ENCODE data around the gene EID2. TPM values are rescaled to one million over a fixed set of nuclear protein-coding genes. Genes with fewer than 3 reads are reported as not detected.

EID2 gene
- polyA plus RNA-seq, 1 donor (not counting 4 experiments of a cell fraction or from before 2014, with no cell fraction given), result 12.9 TPM

DNA sequence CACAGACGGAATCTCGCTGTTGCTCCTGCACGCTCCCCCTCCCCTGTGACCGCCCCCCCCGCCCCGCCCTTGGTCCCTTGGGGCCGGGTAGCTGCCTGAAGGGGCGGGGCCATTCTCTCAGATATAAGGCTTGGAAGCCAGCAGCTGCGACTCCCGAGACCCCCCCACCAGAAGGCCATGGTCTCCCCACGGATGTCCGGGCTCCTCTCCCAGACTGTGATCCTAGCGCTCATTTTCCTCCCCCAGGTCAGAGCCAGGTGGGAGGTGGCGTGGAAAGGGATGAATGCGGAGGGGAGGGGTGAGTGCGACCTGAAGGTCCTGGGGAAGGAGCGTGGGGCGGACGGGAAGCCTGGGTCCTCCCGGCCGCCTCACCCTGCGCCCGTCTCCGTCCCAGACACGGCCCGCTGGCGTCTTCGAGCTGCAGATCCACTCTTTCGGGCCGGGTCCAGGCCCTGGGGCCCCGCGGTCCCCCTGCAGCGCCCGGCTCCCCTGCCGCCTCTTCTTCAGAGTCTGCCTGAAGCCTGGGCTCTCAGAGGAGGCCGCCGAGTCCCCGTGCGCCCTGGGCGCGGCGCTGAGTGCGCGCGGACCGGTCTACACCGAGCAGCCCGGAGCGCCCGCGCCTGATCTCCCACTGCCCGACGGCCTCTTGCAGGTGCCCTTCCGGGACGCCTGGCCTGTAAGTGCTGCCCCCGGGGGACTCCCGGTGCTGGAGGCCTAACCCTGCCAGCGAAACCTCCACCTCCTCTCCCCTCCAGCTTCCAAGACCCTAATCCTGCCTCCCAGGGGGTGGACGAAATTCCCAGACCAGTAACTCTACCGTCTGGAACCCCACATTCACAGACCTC is 40.9 kb downstream of the EID2 start, which contains the start of gene DLL3:
TSS of gene DLL3 (plus strand) at position 150 of the 845 bp plus-strand sequence. CDS start at position 178, 28 bp downstream.
- dilution Hi-C loops (cut with MboI; ENCODE audit: extremely low pct_ligation_motif_present, low sequenced_read_pairs), result no loop called here
- Histone ChIP-seq H3K4me3 (ENCODE audit: control insufficient read depth in 2 of 3, extremely low read depth in 1 of 3, insufficient read depth in 2 of 3, low read depth in 1 of 3, low read length in 3 of 3) (peak within 1 kb of the TSS in 1 of 3 experiments; percentile 33), H3K4me2 (ENCODE audit: control insufficient read depth, extremely low read depth, insufficient read depth, low read depth, low read length) (peak within 1 kb of the TSS; percentile 79), H3K9me1 (ENCODE audit: control insufficient read depth, extremely low read depth, insufficient read depth, low read length) (no peaks in the 10 kb centered on the region), H3K27ac (ENCODE audit: control insufficient read depth, insufficient read depth, low read length) (no peak within 1 kb of the TSS), H3K27me3 (ENCODE audit: control insufficient read depth, extremely low read depth, insufficient read depth, low read length) (peaks cover 48% of the 10 kb centered on the region), H3K79me2 (ENCODE audit: control insufficient read depth, insufficient read depth, low read length) (no peaks in the 10 kb centered on the region), H2AFZ (ENCODE audit: control insufficient read depth, low read length) (peak within 1 kb of the TSS; percentile 49), H3K9me3 (ENCODE audit: control insufficient read depth, low read depth, low read length) (no peaks in the 10 kb centered on the region), H3K9ac (ENCODE audit: control insufficient read depth, extremely low read depth, insufficient read depth, low read length) (no peak within 1 kb of the TSS), H3K36me3 (ENCODE audit: control insufficient read depth in 2 of 2, extremely low read depth in 1 of 2, insufficient read depth in 2 of 2, low read length in 2 of 2) (no peaks in the 10 kb centered on the region), H3K4me1 (ENCODE audit: control insufficient read depth, extremely low read depth, insufficient read depth, low read length) (peaks cover 6% of the 10 kb centered on the region), H4K20me1 (ENCODE audit: control insufficient read depth, extremely low read depth, insufficient read depth, low read length) (no peaks in the 10 kb centered on the region)
- DNase-seq (ENCODE audit: low read depth, low spot score) (no peak), FAIRE-seq (no peak)
- TF ChIP-seq CTCF (optimal IDR thresholded peaks at IDR 0.05 in 1 of 3, IDR thresholded peaks at IDR 0.05 in 1 of 3, conservative IDR thresholded peaks at IDR 0.05 in 1 of 3; ENCODE audit: extremely low read depth in 1 of 3, insufficient read depth in 2 of 3, low read length in 3 of 3), result no peak
- TF ChIP-seq EZH2 (IDR thresholded peaks at IDR 0.05; ENCODE audit: low read length), result peak; percentile 73

- Histone ChIP-seq H2AFZ (ENCODE audit: control insufficient read depth, low read length) (peak overlapping the region; percentile 49), H3K4me1 (ENCODE audit: control insufficient read depth, extremely low read depth, insufficient read depth, low read length) (peaks cover 6% of the 10 kb centered on the region), H3K4me3 (ENCODE audit: control insufficient read depth in 2 of 3, extremely low read depth in 1 of 3, insufficient read depth in 2 of 3, low read depth in 1 of 3, low read length in 3 of 3) (peak overlapping the region in 1 of 3 experiments; percentile 33), H3K9me3 (ENCODE audit: control insufficient read depth, low read depth, low read length) (no peaks in the 10 kb centered on the region), H4K20me1 (ENCODE audit: control insufficient read depth, extremely low read depth, insufficient read depth, low read length) (no peaks in the 10 kb centered on the region), H3K9me1 (ENCODE audit: control insufficient read depth, extremely low read depth, insufficient read depth, low read length) (no peaks in the 10 kb centered on the region), H3K36me3 (ENCODE audit: control insufficient read depth in 2 of 2, extremely low read depth in 1 of 2, insufficient read depth in 2 of 2, low read length in 2 of 2) (no peaks in the 10 kb centered on the region), H3K27ac (ENCODE audit: control insufficient read depth, insufficient read depth, low read length) (no peak overlapping the region), H3K4me2 (ENCODE audit: control insufficient read depth, extremely low read depth, insufficient read depth, low read depth, low read length) (peak overlapping the region; percentile 79), H3K27me3 (ENCODE audit: control insufficient read depth, extremely low read depth, insufficient read depth, low read length) (peaks cover 40% of the 10 kb centered on the region), H3K79me2 (ENCODE audit: control insufficient read depth, insufficient read depth, low read length) (no peaks in the 10 kb centered on the region), H3K9ac (ENCODE audit: control insufficient read depth, extremely low read depth, insufficient read depth, low read length) (no peak overlapping the region)
- DNase-seq (ENCODE audit: low read depth, low spot score), result no peak
- dilution Hi-C loops (cut with MboI; ENCODE audit: extremely low pct_ligation_motif_present, low sequenced_read_pairs), result no loop called here
- peak; percentile 13 for FAIRE-seq
- TF ChIP-seq EZH2 (IDR thresholded peaks at IDR 0.05; ENCODE audit: low read length), result no peak
- TF ChIP-seq CTCF (optimal IDR thresholded peaks at IDR 0.05 in 1 of 3, IDR thresholded peaks at IDR 0.05 in 1 of 3, conservative IDR thresholded peaks at IDR 0.05 in 1 of 3; ENCODE audit: extremely low read depth in 1 of 3, insufficient read depth in 2 of 3, low read length in 3 of 3), result peak; percentile 13 to 53 (median 20)
Measured at GRCh38 chr19:39497996-39498797, 41.8 kb downstream of the EID2 start.
